GM12878 (cell line): Measurements from ENCODE around the gene TXNL4A. TPM values are rescaled to one million over a fixed set of nuclear protein-coding genes. Genes with fewer than 3 reads are reported as not detected.

ENCODE experiments used
- ATAC-seq: fragments of 200-7000 bp; cut with Tn5 transposase; 3 replicates; pipeline ENCODE4 v1.9.1; 2020; ENCODE audit warnings: mild to moderate bottlenecking, moderate library complexity
- BruUV-seq: library from RNA; stranded (reverse); fragments of 400-500 nt; replicated peaks from 2 replicates; lab custom pipeline; 2021; lab: Mats Ljungman, UMichigan
- CTCF ChIA-PET: fragments of 300-600 bp; sonication (Branson Sonifier 250); formaldehyde crosslinking; extraction: SDS; loops from one replicate; lab custom pipeline; 2021; ENCODE audit warnings: inconsistent platforms; lab: Yijun Ruan, JAX
- POLR2A ChIA-PET: fragments of 350-600 bp; formaldehyde crosslinking; extraction: SDS; loops from one replicate; lab custom pipeline; 2021; ENCODE audit warnings: inconsistent platforms; lab: Charles Lee
- RAD21 ChIA-PET: fragments of 300-600 bp; sonication (Branson Sonifier 250); formaldehyde crosslinking; loops from one replicate; lab custom pipeline; 2023; ENCODE audit warnings: antibody characterized with exemption; ENCODE audit not compliant: unreplicated experiment; lab: Charles Lee
- SMC1A ChIA-PET: fragments of 300-600 bp; sonication (Branson Sonifier 250); formaldehyde crosslinking; loops from one replicate; lab custom pipeline; 2023; ENCODE audit not compliant: unreplicated experiment, uncharacterized antibody; lab: Charles Lee
- DNase-seq: peaks from one replicate; pipeline ENCODE4 v3.0.0-alpha.2; 2011; ENCODE audit warnings: low read depth, low spot score
- FAIRE-seq: peaks from 3 replicates; lab custom pipeline; 2011; peaks lifted over from hg19 to GRCh38; lab: Jason Lieb, UNC
- H2AFZ ChIP-seq: 2 replicates; pipeline ENCODE4 v1.6.0; 2011; ENCODE audit warnings: low read depth, low read length, control low read depth; ENCODE audit not compliant: control insufficient read depth
- H3K27ac ChIP-seq: 2 replicates; pipeline ENCODE4 v1.5.1; 2011; ENCODE audit warnings: control low read depth; ENCODE audit not compliant: control insufficient read depth, insufficient read depth
- H3K27me3 ChIP-seq, 2 experiments: replicated peaks in 1 of 2; 2 replicates each; pipeline versions ENCODE4 v1.6.0 to v1.6.1; 2011; ENCODE audit warnings: low read length in 1 of 2; ENCODE audit not compliant: control insufficient read depth in 2 of 2, insufficient read depth in 2 of 2
- H3K36me3 ChIP-seq, 2 experiments: 2 replicates each; pipeline ENCODE4 v1.5.1; 2011; ENCODE audit warnings: low read length in 1 of 2; ENCODE audit not compliant: control insufficient read depth in 2 of 2, insufficient read depth in 2 of 2
- H3K4me1 ChIP-seq: 2 replicates; pipeline ENCODE4 v1.6.1; 2011; ENCODE audit warnings: mild to moderate bottlenecking, low read length, moderate library complexity, mixed read lengths; ENCODE audit not compliant: control insufficient read depth, insufficient read depth
- H3K4me2 ChIP-seq: 2 replicates; pipeline ENCODE4 v1.6.0; 2011; ENCODE audit warnings: control low read depth; ENCODE audit not compliant: control insufficient read depth, insufficient read depth
- H3K4me3 ChIP-seq: fragments of 200-600 bp; sonication (generic); 2 replicates; pipeline ENCODE4 v1.5.1; 2016
- H3K79me2 ChIP-seq: 2 replicates; pipeline ENCODE4 v1.6.0; 2011; ENCODE audit warnings: low read length; ENCODE audit not compliant: control insufficient read depth, insufficient read depth
- H3K9ac ChIP-seq: 2 replicates; pipeline ENCODE4 v1.8.0; 2011; ENCODE audit warnings: low read length, control low read depth, mixed read lengths; ENCODE audit not compliant: control insufficient read depth, insufficient read depth
- H3K9me3 ChIP-seq: replicated peaks from 3 replicates; pipeline ENCODE4 v1.5.1; 2011; ENCODE audit warnings: mild to moderate bottlenecking, low read length; ENCODE audit not compliant: control insufficient read depth, insufficient read depth
- H4K20me1 ChIP-seq: 2 replicates; pipeline ENCODE4 v1.6.0; 2011; ENCODE audit not compliant: control insufficient read depth, insufficient read depth
- BACH1 ChIP-seq: fragments of 450-650 bp; IDR thresholded peaks from 2 replicates; pipeline ENCODE4 v1.6.1; 2017; ENCODE audit warnings: mild to moderate bottlenecking, borderline replicate concordance
- BCL11A ChIP-seq: IDR thresholded peaks from 2 replicates; pipeline ENCODE4 v1.6.1; 2011; ENCODE audit warnings: low read depth, low read length
- CBX5 ChIP-seq: sonication (generic); IDR thresholded peaks from 2 replicates; pipeline ENCODE4 v1.6.1; 2016; ENCODE audit warnings: low read depth, moderate library complexity, mild to moderate bottlenecking, inconsistent platforms
- CHD1 ChIP-seq: IDR thresholded peaks from 2 replicates; pipeline ENCODE4 v1.6.1; 2012; ENCODE audit warnings: low read depth, low read length, improper control_type of control experiment
- EZH2 ChIP-seq: IDR thresholded peaks from 2 replicates; pipeline ENCODE4 v1.6.1; 2012; ENCODE audit warnings: low read depth, mild to moderate bottlenecking, control low read depth, inconsistent platforms, low read length, borderline replicate concordance; ENCODE audit not compliant: control insufficient read depth
- HDAC2 ChIP-seq: fragments of 200-600 bp; sonication (generic); IDR thresholded peaks from 2 replicates; pipeline ENCODE4 v1.6.1; 2017
- MEF2A ChIP-seq: IDR thresholded peaks from 2 replicates; pipeline ENCODE4 v1.6.1; 2011; ENCODE audit warnings: low read depth, mild to moderate bottlenecking, low read length, moderate library complexity; ENCODE audit not compliant: insufficient read depth
- MYC ChIP-seq: IDR thresholded peaks from 2 replicates; pipeline ENCODE4 v1.6.1; 2011; ENCODE audit warnings: mild to moderate bottlenecking, low read length, moderate library complexity, inconsistent platforms; ENCODE audit not compliant: insufficient read depth, insufficient replicate concordance, insufficient read length, severe bottlenecking
- NFYA ChIP-seq: IDR thresholded peaks from 2 replicates; pipeline ENCODE4 v1.6.1; 2011; ENCODE audit warnings: low read depth, mild to moderate bottlenecking, low read length, improper control_type of control experiment, borderline replicate concordance
- POU2F2 ChIP-seq: IDR thresholded peaks from 3 replicates; pipeline ENCODE4 v1.6.1; 2011; ENCODE audit warnings: low read depth, mild to moderate bottlenecking, low read length, borderline replicate concordance
- RAD21 ChIP-seq: IDR thresholded peaks from 2 replicates; pipeline ENCODE4 v1.6.1; 2011; ENCODE audit warnings: mild to moderate bottlenecking, low read depth, low read length, moderate library complexity; ENCODE audit not compliant: insufficient read depth
- SMARCA5 ChIP-seq: fragments of 450-650 bp; IDR thresholded peaks from 2 replicates; pipeline ENCODE4 v1.6.1; 2017; ENCODE audit warnings: mild to moderate bottlenecking
- WRNIP1 ChIP-seq: IDR thresholded peaks from 2 replicates; pipeline ENCODE4 v1.6.1; 2011; ENCODE audit warnings: low read depth, low read length, improper control_type of control experiment, borderline replicate concordance
- YY1 ChIP-seq: IDR thresholded peaks from 2 replicates; pipeline ENCODE4 v1.6.1; 2011; ENCODE audit warnings: low read depth, mild to moderate bottlenecking, low read length
- ZNF24 ChIP-seq: fragments of 450-650 bp; IDR thresholded peaks from 2 replicates; pipeline ENCODE4 v1.6.1; 2017; ENCODE audit warnings: antibody characterized with exemption, mild to moderate bottlenecking
- whole genome bisulfite sequencing: methylation state at CpG from one replicate; pipeline ENCODE4 v1.1.6; 2016; ENCODE audit warnings: low lambda C conversion rate; ENCODE audit not compliant: insufficient replicate concordance, insufficient coverage; ENCODE audit errors: missing lambda C conversion rate; 5-methylcytosine and 5-hydroxymethylcytosine counted together
- in situ Hi-C: fragments of 300-500 bp; cut with MboI; formaldehyde crosslinking; loops from 9 replicates; pipeline ENCODE4 v1.14.3; 2018; ENCODE audit warnings: mixed read lengths
- intact Hi-C: fragments of 100-400 bp; cut with micrococcal nuclease; formaldehyde crosslinking; loops from one replicate; pipeline ENCODE4 v1.14.2; 2022; ENCODE audit not compliant: unreplicated experiment
- polyA plus RNA-seq, 11 experiments: library from polyadenylated mRNA; depleted of rRNA in 4 of 11; unstranded in 6 of 11; stranded (reverse) in 5 of 11; fragments of >200 nt; fragmentation: Nextera tagmentation in 4 of 11; fragmentation: Illumina TruSeq in 1 of 11; extraction: Ambion mirVana in 4 of 11; extraction: Trizol in 1 of 11; gene quantifications; 1 replicate in 1 of 11; 2 replicates in 10 of 11; pipeline versions ENCODE4 v1.2.1 to v1.2.3, GENCODE V29; 2011 to 2016; ENCODE audit warnings: inconsistent platforms in 2 of 11, missing spikeins in 2 of 11, low read depth in 1 of 11
- total RNA-seq, 4 experiments: library from RNA; depleted of rRNA in 3 of 4; stranded (reverse); fragments of >200 nt in 3 of 4; fragmentation: Illumina TruSeq in 1 of 4; extraction: Trizol in 1 of 4; gene quantifications; 2 replicates each; pipeline versions ENCODE4 v1.2.1 to v1.2.3, GENCODE V29; 2013 to 2021
- TF ChIP-seq, protein P1 (sequence below): fragments of 450-650 bp; IDR thresholded peaks from 2 replicates; pipeline ENCODE4 v1.6.1; 2016; ENCODE audit warnings: mild to moderate bottlenecking, moderate library complexity, borderline replicate concordance
- TF ChIP-seq, protein P2 (sequence below): fragments of 450-650 bp; IDR thresholded peaks from 2 replicates; pipeline ENCODE4 v1.6.1; 2017; ENCODE audit warnings: mild to moderate bottlenecking, moderate library complexity

Gene TXNL4A
- total and polyA plus RNA-seq, 10 of the 15 experiments (the other 5 are each of a cell fraction or from before 2014, with no cell fraction given), result 38.4 to 329 (median 128) TPM

DNA sequence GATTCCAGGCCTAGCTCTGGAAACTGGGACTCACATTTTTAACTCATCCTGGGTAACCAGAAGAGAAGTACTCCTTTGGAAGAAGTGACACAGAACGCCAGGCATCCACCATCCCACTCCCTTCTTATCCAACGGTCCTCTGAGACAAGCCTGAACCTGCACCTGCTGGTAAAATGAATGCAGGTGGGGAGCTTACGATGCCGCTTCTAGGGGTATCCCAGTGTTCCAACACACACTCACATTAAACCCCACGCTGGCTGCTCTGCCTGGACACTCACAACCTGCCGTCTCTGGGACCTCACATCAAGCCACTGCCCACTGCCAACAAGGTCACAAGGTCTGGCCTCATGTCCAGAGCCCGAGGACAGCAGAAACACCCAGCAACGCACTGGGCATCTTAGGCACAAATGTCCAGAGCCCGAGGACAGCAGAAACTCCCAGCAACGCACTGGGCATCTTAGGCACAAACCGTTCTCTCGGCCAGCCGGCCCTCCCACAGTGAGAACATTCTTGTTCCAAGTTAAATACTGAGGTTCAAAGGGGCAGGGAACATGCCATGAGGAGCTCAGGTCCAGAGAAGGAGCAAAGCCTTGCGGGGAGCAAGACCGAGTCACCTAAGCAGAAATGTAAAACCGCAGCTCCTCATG lies 46.8 kb downstream of the TXNL4A start:
- no peak overlapping the region for H3K4me2 ChIP-seq
- POLR2A ChIA-PET, result interaction anchor here (0.7 kb wide), 1 partner anchor 13 kb away, joined by 3 read pairs; no protein-coding TSS in a partner anchor
- no peak overlapping the region for H3K4me3 ChIP-seq
- RAD21 ChIA-PET, result no interaction called here
- H2AFZ ChIP-seq, result no peak overlapping the region
- no peak for FAIRE-seq
- intact Hi-C loops (no loop called here), in situ Hi-C loops (no loop called here)
- H3K4me1 ChIP-seq, result peaks cover 26% of the 10 kb centered on the region
- H4K20me1 ChIP-seq, result no peaks in the 10 kb centered on the region
- no peak for DNase-seq
- no peaks in the 10 kb centered on the region; the same call in 2 of the 3 replicates for H3K9me3 ChIP-seq
- BruUV-seq, result no TSS peak
- H3K27me3 ChIP-seq, result no peaks in the 10 kb centered on the region
- no peak overlapping the region for H3K9ac ChIP-seq
- CTCF ChIA-PET, result interaction anchor here (0.8 kb wide), 1 partner anchor 22 kb away, joined by 3 read pairs; no protein-coding TSS in a partner anchor
- no peak for ATAC-seq
- 97% methylated on average over 16 of the region's 16 CpGs for WGBS
- H3K36me3 ChIP-seq, result peaks cover 10 to 14% of the 10 kb centered on the region in 2 experiments
- SMC1A ChIA-PET, result no interaction called here
- no peak overlapping the region for H3K27ac ChIP-seq
- H3K79me2 ChIP-seq, result peaks cover 10% of the 10 kb centered on the region
- TF ChIP-seq RAD21 (no peak), CBX5 (no peak), YY1 (no peak), HDAC2 (no peak), WRNIP1 (no peak), SMARCA5 (no peak), MEF2A (no peak), MYC (no peak), BACH1 (no peak), ZNF24 (no peak), EZH2 (no peak), BCL11A (no peak), POU2F2 (no peak), NFYA (no peak), CHD1 (no peak)
- TF ChIP-seq, protein P1, sequence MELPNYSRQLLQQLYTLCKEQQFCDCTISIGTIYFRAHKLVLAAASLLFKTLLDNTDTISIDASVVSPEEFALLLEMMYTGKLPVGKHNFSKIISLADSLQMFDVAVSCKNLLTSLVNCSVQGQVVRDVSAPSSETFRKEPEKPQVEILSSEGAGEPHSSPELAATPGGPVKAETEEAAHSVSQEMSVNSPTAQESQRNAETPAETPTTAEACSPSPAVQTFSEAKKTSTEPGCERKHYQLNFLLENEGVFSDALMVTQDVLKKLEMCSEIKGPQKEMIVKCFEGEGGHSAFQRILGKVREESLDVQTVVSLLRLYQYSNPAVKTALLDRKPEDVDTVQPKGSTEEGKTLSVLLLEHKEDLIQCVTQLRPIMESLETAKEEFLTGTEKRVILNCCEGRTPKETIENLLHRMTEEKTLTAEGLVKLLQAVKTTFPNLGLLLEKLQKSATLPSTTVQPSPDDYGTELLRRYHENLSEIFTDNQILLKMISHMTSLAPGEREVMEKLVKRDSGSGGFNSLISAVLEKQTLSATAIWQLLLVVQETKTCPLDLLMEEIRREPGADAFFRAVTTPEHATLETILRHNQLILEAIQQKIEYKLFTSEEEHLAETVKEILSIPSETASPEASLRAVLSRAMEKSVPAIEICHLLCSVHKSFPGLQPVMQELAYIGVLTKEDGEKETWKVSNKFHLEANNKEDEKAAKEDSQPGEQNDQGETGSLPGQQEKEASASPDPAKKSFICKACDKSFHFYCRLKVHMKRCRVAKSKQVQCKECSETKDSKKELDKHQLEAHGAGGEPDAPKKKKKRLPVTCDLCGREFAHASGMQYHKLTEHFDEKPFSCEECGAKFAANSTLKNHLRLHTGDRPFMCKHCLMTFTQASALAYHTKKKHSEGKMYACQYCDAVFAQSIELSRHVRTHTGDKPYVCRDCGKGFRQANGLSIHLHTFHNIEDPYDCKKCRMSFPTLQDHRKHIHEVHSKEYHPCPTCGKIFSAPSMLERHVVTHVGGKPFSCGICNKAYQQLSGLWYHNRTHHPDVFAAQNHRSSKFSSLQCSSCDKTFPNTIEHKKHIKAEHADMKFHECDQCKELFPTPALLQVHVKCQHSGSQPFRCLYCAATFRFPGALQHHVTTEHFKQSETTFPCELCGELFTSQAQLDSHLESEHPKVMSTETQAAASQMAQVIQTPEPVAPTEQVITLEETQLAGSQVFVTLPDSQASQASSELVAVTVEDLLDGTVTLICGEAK, result no peak
- TF ChIP-seq, protein P2, sequence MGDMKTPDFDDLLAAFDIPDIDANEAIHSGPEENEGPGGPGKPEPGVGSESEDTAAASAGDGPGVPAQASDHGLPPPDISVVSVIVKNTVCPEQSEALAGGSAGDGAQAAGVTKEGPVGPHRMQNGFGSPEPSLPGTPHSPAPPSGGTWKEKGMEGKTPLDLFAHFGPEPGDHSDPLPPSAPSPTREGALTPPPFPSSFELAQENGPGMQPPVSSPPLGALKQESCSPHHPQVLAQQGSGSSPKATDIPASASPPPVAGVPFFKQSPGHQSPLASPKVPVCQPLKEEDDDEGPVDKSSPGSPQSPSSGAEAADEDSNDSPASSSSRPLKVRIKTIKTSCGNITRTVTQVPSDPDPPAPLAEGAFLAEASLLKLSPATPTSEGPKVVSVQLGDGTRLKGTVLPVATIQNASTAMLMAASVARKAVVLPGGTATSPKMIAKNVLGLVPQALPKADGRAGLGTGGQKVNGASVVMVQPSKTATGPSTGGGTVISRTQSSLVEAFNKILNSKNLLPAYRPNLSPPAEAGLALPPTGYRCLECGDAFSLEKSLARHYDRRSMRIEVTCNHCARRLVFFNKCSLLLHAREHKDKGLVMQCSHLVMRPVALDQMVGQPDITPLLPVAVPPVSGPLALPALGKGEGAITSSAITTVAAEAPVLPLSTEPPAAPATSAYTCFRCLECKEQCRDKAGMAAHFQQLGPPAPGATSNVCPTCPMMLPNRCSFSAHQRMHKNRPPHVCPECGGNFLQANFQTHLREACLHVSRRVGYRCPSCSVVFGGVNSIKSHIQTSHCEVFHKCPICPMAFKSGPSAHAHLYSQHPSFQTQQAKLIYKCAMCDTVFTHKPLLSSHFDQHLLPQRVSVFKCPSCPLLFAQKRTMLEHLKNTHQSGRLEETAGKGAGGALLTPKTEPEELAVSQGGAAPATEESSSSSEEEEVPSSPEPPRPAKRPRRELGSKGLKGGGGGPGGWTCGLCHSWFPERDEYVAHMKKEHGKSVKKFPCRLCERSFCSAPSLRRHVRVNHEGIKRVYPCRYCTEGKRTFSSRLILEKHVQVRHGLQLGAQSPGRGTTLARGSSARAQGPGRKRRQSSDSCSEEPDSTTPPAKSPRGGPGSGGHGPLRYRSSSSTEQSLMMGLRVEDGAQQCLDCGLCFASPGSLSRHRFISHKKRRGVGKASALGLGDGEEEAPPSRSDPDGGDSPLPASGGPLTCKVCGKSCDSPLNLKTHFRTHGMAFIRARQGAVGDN, result no peak
